Parathyroid adenoma (tissue), 2 donors: ENCODE data around the gene RTL1.

ENCODE experiments used
- H2AFZ ChIP-seq: fragments of 300-600 bp; sonication (generic); one replicate; pipeline ENCODE4 v1.7.0; 2017; ENCODE audit warnings: antibody characterized with exemption, mild to moderate bottlenecking
- H3K27ac ChIP-seq: fragments of 300-600 bp; sonication (generic); one replicate; pipeline ENCODE4 v1.7.0; 2017
- H3K27me3 ChIP-seq: fragments of 300-600 bp; sonication (generic); one replicate; pipeline ENCODE4 v1.7.0; 2017; ENCODE audit warnings: low read length; ENCODE audit not compliant: control insufficient read depth, insufficient read depth
- H3K36me3 ChIP-seq: fragments of 300-600 bp; sonication (generic); one replicate; pipeline ENCODE4 v1.7.0; 2017; ENCODE audit warnings: low read length; ENCODE audit not compliant: control insufficient read depth, insufficient read depth
- H3K4me1 ChIP-seq: fragments of 300-600 bp; sonication (generic); one replicate; pipeline ENCODE4 v1.7.0; 2017; ENCODE audit warnings: control low read depth
- H3K4me2 ChIP-seq: fragments of 300-600 bp; sonication (generic); one replicate; pipeline ENCODE4 v1.7.0; 2017; ENCODE audit warnings: low read length
- H3K4me3 ChIP-seq: fragments of 300-600 bp; sonication (generic); one replicate; pipeline ENCODE4 v1.7.0; 2017; ENCODE audit warnings: low read depth, low read length
- H3K79me2 ChIP-seq: fragments of 300-600 bp; sonication (generic); one replicate; pipeline ENCODE4 v1.7.0; 2017; ENCODE audit warnings: control low read depth
- H3K9ac ChIP-seq: fragments of 300-600 bp; sonication (generic); one replicate; pipeline ENCODE4 v1.7.0; 2017; ENCODE audit warnings: mild to moderate bottlenecking
- H3K9me3 ChIP-seq: fragments of 300-600 bp; sonication (generic); one replicate; pipeline ENCODE4 v1.7.0; 2017; ENCODE audit warnings: low read length; ENCODE audit not compliant: control insufficient read depth
- CTCF ChIP-seq: fragments of 300-600 bp; sonication (generic); IDR thresholded peaks from one replicate; pipeline ENCODE4 v1.7.0; 2017; ENCODE audit warnings: antibody characterized with exemption, mild to moderate bottlenecking
- donor health status: primary hyperparathyroidism.

Gene RTL1

DNA sequence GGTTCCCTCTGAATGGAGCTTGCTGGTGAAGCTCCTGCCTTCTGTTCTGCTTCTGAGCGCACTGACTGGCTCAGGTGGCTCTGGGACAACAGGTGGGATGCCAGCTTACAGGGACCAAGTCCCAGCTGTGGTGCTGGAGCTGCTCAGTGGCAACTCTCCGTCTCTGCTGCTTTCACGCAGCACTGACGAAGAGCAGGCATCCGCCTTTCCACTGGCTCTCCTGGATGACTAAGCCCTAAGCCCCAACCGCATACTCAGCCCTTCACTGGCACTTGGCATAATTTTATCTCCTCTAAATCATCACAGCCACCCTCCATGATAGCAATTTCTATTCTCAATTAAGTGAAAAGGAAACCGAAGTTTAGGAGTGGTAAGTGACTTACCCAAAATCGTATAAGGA lies 3.7 kb upstream of the RTL1 start:
- Histone ChIP-seq H3K9me3 (no peaks in the 10 kb centered on the region), H3K27me3 (no peaks in the 10 kb centered on the region), H3K27ac (no peak overlapping the region)

GRCh38 chr14:100906420-100906819 lies 2.9 kb upstream of the RTL1 start:
- Histone ChIP-seq H3K4me3 (no peak overlapping the region), H3K79me2 (no peaks in the 10 kb centered on the region), H3K27ac (no peak overlapping the region), H2AFZ (no peak overlapping the region), H3K9me3 (no peaks in the 10 kb centered on the region), H3K36me3 (no peaks in the 10 kb centered on the region), H3K4me1 (no peaks in the 10 kb centered on the region), H3K27me3 (no peaks in the 10 kb centered on the region), H3K4me2 (no peak overlapping the region), H3K9ac (no peak overlapping the region)
- TF ChIP-seq CTCF: no peak

More for the DNA sequence above, 3.7 kb upstream of the RTL1 start:
- Histone ChIP-seq H3K4me3 (no peak overlapping the region), H3K4me2 (no peak overlapping the region), H3K9ac (no peak overlapping the region), H3K36me3 (no peaks in the 10 kb centered on the region), H3K79me2 (no peaks in the 10 kb centered on the region), H2AFZ (no peak overlapping the region), H3K4me1 (no peaks in the 10 kb centered on the region)
- no peak for TF ChIP-seq CTCF

DNA sequence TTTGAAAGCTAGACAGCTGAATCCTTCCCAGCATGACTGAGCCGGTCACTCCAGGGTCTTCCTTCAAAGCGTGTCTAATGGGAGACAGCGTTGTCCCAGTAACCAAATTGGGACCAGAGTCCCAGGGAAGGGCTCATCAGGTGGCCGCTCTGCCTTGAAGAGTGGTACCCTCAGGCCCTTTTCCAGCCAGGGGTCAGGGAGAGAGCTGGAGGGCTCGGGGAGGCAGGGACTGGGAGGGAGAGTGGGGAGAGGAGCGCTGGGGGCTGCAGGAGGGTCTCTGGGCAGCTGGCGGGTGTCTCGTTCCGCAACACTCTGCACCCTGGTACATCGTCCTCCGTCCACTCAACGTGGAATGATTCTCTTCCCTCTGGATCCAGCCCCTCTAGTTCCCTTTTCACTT lies 1.6 kb upstream of the RTL1 start:
- H2AFZ ChIP-seq: no peak overlapping the region
- no peaks in the 10 kb centered on the region for H3K27me3 ChIP-seq
- no peaks in the 10 kb centered on the region for H3K4me1 ChIP-seq
- no peak overlapping the region for H3K9ac ChIP-seq
- H3K4me3 ChIP-seq: no peak overlapping the region
- no peaks in the 10 kb centered on the region for H3K9me3 ChIP-seq
- H3K4me2 ChIP-seq: no peak overlapping the region
- no peaks in the 10 kb centered on the region for H3K79me2 ChIP-seq
- H3K36me3 ChIP-seq: no peaks in the 10 kb centered on the region
- no peak overlapping the region for H3K27ac ChIP-seq
- TF ChIP-seq CTCF: no peak

- TF ChIP-seq CTCF: no peak
- H3K4me2 ChIP-seq: no peak overlapping the region
- H3K4me3 ChIP-seq: no peak overlapping the region
- H3K36me3 ChIP-seq: no peaks in the 10 kb centered on the region
- no peaks in the 10 kb centered on the region for H3K9me3 ChIP-seq
- H3K4me1 ChIP-seq: no peaks in the 10 kb centered on the region
- H3K27me3 ChIP-seq: no peaks in the 10 kb centered on the region
- no peaks in the 10 kb centered on the region for H3K79me2 ChIP-seq
- no peak overlapping the region for H3K9ac ChIP-seq
- no peak overlapping the region for H2AFZ ChIP-seq
- H3K27ac ChIP-seq: no peak overlapping the region
Measured at GRCh38 chr14:100904307-100905087, 975 bp upstream of the RTL1 start.

DNA sequence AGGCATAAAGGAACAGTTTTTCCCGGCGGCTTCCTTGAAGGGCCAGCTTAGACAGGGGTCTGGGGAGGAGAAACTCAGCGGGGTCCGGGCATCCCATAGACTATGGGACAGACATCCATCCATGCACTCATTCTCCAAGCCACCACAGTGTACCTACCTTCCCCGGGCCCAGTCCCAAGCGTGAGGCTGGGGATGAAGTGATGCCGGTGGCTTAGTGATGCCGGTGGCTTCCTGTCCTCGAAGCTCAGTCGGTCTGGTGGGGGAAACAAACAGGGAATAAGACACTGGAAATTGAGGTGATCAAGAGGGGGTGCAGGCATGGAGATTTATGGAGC lies 421 bp downstream of the RTL1 start:
- no peaks in the 10 kb centered on the region for H3K27me3 ChIP-seq
- no peak overlapping the region for H3K9ac ChIP-seq
- H3K79me2 ChIP-seq: no peaks in the 10 kb centered on the region
- no peaks in the 10 kb centered on the region for H3K4me1 ChIP-seq
- H3K9me3 ChIP-seq: no peaks in the 10 kb centered on the region
- no peak overlapping the region for H3K4me2 ChIP-seq
- H3K4me3 ChIP-seq: no peak overlapping the region
- no peak for TF ChIP-seq CTCF
- H3K27ac ChIP-seq: no peak overlapping the region
- no peak overlapping the region for H2AFZ ChIP-seq
- H3K36me3 ChIP-seq: no peaks in the 10 kb centered on the region
